Progenitor cell of endocrine pancreas (in vitro differentiated cells): Measurements from ENCODE around the gene SGPL1. TPM values are rescaled to one million over a fixed set of nuclear protein-coding genes. Genes with fewer than 3 reads are reported as not detected.

Source experiments
- DNase-seq: peaks from one replicate; pipeline ENCODE4 v3.0.0; 2021; ENCODE audit warnings: low spot score; ENCODE audit not compliant: unreplicated experiment
- H3K27ac Mint-ChIP-seq: 2 replicates; pipeline ENCODE4 v1.8.0; 2021; ENCODE audit warnings: mild to moderate bottlenecking, moderate library complexity, mixed read lengths
- H3K27me3 Mint-ChIP-seq: 2 replicates; pipeline ENCODE4 v1.8.0; 2021; ENCODE audit warnings: mixed read lengths
- H3K36me3 Mint-ChIP-seq: 2 replicates; pipeline ENCODE4 v1.8.0; 2022; ENCODE audit warnings: mixed read lengths; ENCODE audit not compliant: insufficient read depth
- H3K4me1 Mint-ChIP-seq: 2 replicates; pipeline ENCODE4 v1.8.0; 2021; ENCODE audit warnings: low read depth, mixed read lengths
- H3K4me3 Mint-ChIP-seq: 2 replicates; pipeline ENCODE4 v1.8.0; 2021; ENCODE audit warnings: low read depth, mild to moderate bottlenecking, moderate library complexity, mixed read lengths
- H3K9me3 Mint-ChIP-seq: 2 replicates; pipeline ENCODE4 v1.8.0; 2021; ENCODE audit warnings: low read depth, mixed read lengths
- total RNA-seq: library from RNA; stranded (reverse); gene quantifications from 2 replicates; pipeline ENCODE4 v1.2.1, GENCODE V29; 2021
- TF ChIP-seq, protein P1 (sequence below): fragments of 200-600 bp; sonication (generic); IDR thresholded peaks from one replicate; pipeline ENCODE4 v1.5.0; 2021; ENCODE audit warnings: antibody characterized with exemption, mild to moderate bottlenecking; ENCODE audit not compliant: unreplicated experiment

Gene SGPL1
- total RNA-seq, 1 donor from 2014 or later = 82.1 TPM

DNA sequence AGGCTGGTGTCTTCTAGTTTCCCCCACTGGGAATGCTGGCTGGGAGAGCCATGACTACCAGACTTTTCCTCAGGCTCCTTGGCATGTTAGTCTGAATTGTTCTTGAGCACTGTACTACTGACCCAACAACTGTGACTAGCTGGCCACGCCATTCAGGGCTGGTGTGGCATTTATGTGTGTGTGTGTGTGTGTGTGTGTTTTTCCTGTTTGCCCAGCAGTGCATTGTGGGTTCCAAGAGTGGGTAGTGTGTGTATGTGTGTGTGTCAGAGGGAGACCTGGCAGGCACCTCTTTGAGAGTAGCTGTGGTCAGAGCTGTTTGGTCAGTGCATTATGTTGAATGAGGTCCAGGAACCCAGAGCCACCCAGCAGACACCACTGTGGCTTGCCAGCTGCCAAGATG lies 63.5 kb downstream of the SGPL1 start:
- no peak overlapping the region for H3K4me3 Mint-ChIP-seq
- no peaks in the 10 kb centered on the region for H3K27me3 Mint-ChIP-seq
- H3K36me3 Mint-ChIP-seq = peaks cover 20% of the 10 kb centered on the region
- no peaks in the 10 kb centered on the region for H3K4me1 Mint-ChIP-seq
- H3K27ac Mint-ChIP-seq = no peak overlapping the region
- TF ChIP-seq, protein P1, sequence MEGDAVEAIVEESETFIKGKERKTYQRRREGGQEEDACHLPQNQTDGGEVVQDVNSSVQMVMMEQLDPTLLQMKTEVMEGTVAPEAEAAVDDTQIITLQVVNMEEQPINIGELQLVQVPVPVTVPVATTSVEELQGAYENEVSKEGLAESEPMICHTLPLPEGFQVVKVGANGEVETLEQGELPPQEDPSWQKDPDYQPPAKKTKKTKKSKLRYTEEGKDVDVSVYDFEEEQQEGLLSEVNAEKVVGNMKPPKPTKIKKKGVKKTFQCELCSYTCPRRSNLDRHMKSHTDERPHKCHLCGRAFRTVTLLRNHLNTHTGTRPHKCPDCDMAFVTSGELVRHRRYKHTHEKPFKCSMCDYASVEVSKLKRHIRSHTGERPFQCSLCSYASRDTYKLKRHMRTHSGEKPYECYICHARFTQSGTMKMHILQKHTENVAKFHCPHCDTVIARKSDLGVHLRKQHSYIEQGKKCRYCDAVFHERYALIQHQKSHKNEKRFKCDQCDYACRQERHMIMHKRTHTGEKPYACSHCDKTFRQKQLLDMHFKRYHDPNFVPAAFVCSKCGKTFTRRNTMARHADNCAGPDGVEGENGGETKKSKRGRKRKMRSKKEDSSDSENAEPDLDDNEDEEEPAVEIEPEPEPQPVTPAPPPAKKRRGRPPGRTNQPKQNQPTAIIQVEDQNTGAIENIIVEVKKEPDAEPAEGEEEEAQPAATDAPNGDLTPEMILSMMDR = no peak
- no peaks in the 10 kb centered on the region for H3K9me3 Mint-ChIP-seq
- no peak for DNase-seq

DNA sequence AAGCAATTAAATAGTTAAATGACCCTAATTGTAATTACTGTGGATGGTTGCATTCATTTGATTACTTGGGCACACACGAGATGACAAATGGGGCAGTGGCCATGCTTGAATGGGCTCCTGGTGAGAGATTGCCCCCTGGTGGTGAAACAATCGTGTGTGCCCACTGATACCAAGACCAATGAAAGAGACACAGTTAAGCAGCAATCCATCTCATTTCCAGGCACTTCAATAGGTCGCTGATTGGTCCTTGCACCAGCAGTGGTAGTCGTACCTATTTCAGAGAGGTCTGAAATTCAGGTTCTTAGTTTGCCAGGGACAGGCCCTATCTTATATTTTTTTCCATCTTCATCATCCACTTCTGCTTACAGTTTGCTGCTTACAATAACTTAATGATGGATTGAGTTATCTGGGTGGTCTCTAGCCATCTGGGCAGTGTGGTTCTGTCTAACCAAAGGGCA lies 64.4 kb downstream of the SGPL1 start:
- Mint-ChIP-seq H3K36me3 (peaks cover 24% of the 10 kb centered on the region), H3K9me3 (no peaks in the 10 kb centered on the region), H3K27me3 (no peaks in the 10 kb centered on the region), H3K27ac (no peak overlapping the region), H3K4me3 (no peak overlapping the region), H3K4me1 (no peaks in the 10 kb centered on the region)
- peak; percentile 56 for DNase-seq
- TF ChIP-seq, protein P1 = peak; percentile 94

DNA sequence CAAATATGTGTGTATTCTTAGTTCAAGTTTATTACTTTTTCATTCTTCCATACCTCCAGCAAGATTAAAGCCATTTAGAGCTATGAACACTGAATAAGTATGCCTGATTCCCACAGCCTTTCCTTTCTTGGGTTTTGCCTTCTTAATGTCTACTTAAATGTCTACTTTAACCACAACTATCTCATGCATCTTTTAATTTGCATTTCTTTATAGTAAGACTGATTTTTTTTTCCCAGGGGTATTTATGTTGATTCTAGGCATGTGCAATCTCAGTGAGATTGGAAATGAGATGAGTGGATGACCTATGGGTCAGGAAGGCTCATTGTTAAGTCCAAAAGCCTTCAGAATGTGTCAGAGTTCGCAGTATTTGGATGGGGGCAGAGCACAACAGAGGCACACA lies 69.0 kb downstream of the SGPL1 start:
- Mint-ChIP-seq H3K4me3 (no peak overlapping the region), H3K9me3 (no peaks in the 10 kb centered on the region), H3K36me3 (peaks cover 20% of the 10 kb centered on the region), H3K4me1 (peaks cover 12% of the 10 kb centered on the region), H3K27me3 (no peaks in the 10 kb centered on the region), H3K27ac (no peak overlapping the region)
- no peak for DNase-seq
- TF ChIP-seq, protein P1 = no peak

DNA sequence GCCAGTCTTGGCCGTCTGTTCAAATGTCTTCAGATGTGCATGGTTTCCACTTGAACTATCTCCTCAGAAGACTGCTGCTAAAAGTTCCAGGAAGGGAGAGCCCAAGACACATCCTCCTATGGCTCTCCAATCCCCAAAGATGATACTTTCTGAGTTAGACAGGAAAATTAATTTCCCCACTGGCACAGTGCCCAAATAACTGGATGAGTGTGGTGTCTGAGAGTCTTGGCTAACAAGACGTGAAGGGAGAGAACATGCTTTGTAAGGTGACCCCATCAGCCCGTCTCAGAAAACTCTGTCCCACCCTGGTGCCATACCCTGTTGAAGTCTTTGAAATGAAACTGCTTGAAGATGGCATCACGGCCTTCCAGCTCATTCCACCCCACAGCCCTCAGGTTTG lies 69.7 kb downstream of the SGPL1 start:
- peaks cover 20% of the 10 kb centered on the region for H3K36me3 Mint-ChIP-seq
- DNase-seq = no peak
- TF ChIP-seq, protein P1 = no peak

DNA sequence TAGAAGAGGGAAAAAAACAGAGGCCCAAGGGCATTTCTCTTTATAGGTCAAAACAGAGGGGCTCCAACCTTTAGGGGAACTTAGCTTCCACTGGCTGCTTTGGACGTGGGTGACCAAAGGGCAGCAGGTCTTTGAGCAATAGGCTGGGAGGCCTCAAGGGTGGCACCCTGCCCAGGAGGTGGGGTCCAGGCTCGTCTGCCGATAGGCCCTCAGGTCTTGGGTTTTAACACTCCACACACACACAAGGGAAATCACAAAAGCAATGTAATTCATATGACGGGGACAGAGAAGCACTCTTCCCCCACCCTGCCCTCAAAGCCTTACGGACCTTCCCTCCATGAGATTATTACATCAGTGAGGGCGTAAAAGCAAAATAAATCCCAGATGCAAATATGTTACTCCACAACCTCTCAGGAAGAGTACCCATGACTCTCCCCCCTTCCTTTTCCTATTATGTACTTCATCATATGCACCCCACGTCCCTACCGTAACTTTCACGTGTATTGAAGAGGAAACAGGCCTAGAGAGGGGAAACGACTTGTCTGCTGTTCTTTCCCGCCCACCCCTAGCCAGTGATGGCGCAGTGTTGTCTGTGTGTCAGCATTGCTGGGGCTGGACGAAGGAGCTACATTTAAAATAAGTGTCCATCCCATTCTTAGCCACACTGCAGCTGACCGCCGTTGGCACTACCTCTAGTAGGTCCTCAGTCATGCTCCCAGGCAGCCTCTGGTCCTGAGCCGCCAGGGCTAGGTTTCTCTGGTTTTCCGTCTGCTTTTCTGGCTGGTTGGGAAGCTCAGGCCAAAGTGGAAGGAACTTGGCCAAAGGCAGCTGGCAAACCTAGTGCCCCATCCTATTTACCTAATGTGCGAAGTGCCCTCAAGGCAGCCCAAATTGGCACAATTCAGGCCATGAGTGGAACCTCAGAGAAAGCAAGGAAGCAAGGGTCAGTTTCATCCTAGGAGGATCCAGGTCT lies 70.5 kb downstream of the SGPL1 start:
- H3K4me3 Mint-ChIP-seq = peak overlapping the region; percentile 82
- no peak for DNase-seq
- H3K36me3 Mint-ChIP-seq = peaks cover 20% of the 10 kb centered on the region
- H3K27ac Mint-ChIP-seq = no peak overlapping the region
- TF ChIP-seq, protein P1 = no peak
- H3K27me3 Mint-ChIP-seq = no peaks in the 10 kb centered on the region
- peaks cover 20% of the 10 kb centered on the region for H3K4me1 Mint-ChIP-seq
- no peaks in the 10 kb centered on the region for H3K9me3 Mint-ChIP-seq

More for the DNA sequence above, 69.7 kb downstream of the SGPL1 start:
- Mint-ChIP-seq H3K27ac (no peak overlapping the region), H3K4me3 (peak overlapping the region; percentile 37), H3K27me3 (no peaks in the 10 kb centered on the region), H3K4me1 (peaks cover 13% of the 10 kb centered on the region), H3K9me3 (no peaks in the 10 kb centered on the region)
